D341Med (cell line): Measurements from ENCODE around the gene TMEM163.
"Not testable (repeated sequence)": the region's sequence is repeated elsewhere in the genome, so short reads cannot be mapped to it uniquely, and the experiment has no call there.

ENCODE experiments used
- DNase-seq: peaks from one replicate; pipeline ENCODE4 v3.0.0; 2012; ENCODE audit warnings: low spot score

The TMEM163 gene

GRCh38 chr2:134532537-134532936 lies 186.3 kb downstream of the TMEM163 start:
- DNase-seq, result no peak

GRCh38 chr2:134527381-134527780 lies 191.4 kb downstream of the TMEM163 start:
- DNase-seq, result no peak

GRCh38 chr2:134522496-134523455 lies 196.0 kb downstream of the TMEM163 start:
- peak; percentile 74 for DNase-seq

GRCh38 chr2:134518101-134518500 lies 200.7 kb downstream of the TMEM163 start:
- DNase-seq, result no peak

- no peak for DNase-seq
These were observed 203.7 kb downstream of the TMEM163 start for GRCh38 chr2:134515137-134515536.

- no peak for DNase-seq
These were observed 205.4 kb downstream of the TMEM163 start for GRCh38 chr2:134513465-134513804.

- DNase-seq, result no peak
These were observed 205.9 kb downstream of the TMEM163 start for GRCh38 chr2:134512734-134513464.

GRCh38 chr2:134508391-134508790 lies 210.4 kb downstream of the TMEM163 start:
- no peak for DNase-seq

GRCh38 chr2:134507697-134508096 lies 211.1 kb downstream of the TMEM163 start:
- no peak for DNase-seq

GRCh38 chr2:134507159-134507558 lies 211.6 kb downstream of the TMEM163 start:
- not testable (repeated sequence) for DNase-seq

GRCh38 chr2:134505446-134505845 lies 213.4 kb downstream of the TMEM163 start:
- no peak for DNase-seq

- no peak for DNase-seq
These were observed 214.0 kb downstream of the TMEM163 start for GRCh38 chr2:134504586-134505336.

- DNase-seq, result no peak
These were observed 216.7 kb downstream of the TMEM163 start for GRCh38 chr2:134502104-134502503.

GRCh38 chr2:134501476-134502091 lies 217.2 kb downstream of the TMEM163 start:
- no peak for DNase-seq

GRCh38 chr2:134500211-134500935 lies 218.4 kb downstream of the TMEM163 start:
- no peak for DNase-seq

- no peak for DNase-seq
These were observed 219.4 kb downstream of the TMEM163 start for GRCh38 chr2:134499307-134499926.

- DNase-seq, result no peak
These were observed 220.1 kb downstream of the TMEM163 start for GRCh38 chr2:134498654-134499053.

- DNase-seq, result no peak
These were observed 225.0 kb downstream of the TMEM163 start for GRCh38 chr2:134493797-134494196.

- peak; percentile 77 for DNase-seq
These were observed 226.9 kb downstream of the TMEM163 start for GRCh38 chr2:134491771-134492441.

GRCh38 chr2:134491022-134491421 lies 227.8 kb downstream of the TMEM163 start:
- no peak for DNase-seq
